ENCODE data around the gene G6PC3.
"Not testable (repeated sequence)": the region's sequence is repeated elsewhere in the genome, so short reads cannot be mapped to it uniquely, and the experiment has no call there.

The G6PC3 gene

DNA sequence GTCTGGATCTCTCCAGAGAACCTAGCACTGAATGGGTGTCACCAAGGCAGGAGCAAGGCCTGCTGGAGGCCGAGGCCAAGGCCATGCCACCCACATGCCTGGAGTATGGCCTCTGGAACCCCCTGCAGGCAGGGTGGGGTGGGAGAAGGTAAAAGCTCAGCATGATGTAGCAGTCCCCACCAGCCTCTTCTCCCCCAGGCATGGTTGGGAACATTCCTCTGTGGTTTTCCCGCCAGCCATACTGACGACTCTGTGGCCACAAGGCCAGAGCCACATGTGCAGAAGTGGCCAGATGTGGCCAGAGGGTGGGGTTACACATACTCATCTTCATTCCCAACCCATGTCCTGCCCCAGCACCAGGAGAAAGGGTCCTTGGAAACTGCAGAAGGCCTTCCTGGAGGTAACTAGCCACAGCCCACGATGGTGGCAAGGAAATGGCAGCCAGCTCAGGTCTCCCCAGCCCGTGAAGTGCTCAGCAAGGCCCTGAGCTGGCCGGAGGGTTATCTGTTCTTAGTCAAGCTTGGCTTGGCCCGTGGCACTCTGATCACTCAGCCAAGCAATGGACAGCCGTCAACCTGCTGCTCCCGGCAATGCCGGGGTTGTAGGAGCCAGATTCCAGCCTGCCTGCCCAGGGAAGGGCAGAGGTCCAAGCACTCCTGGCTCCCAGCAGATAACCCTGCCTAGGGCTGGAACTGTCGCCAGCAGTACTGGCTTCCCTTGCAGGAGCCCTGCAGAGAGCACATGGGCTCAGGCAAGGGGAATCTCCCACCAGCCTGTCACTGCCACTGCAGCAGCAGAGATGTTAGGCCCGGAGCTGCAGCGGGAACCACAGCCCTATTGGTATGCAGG is 26.8 kb downstream of the G6PC3 start:
- Histone ChIP-seq H3K4me3 (no peak overlapping the region), H3K27ac (peak overlapping the region in 20 of 21 experiments; percentile 55 to 93 (median 86))

DNA sequence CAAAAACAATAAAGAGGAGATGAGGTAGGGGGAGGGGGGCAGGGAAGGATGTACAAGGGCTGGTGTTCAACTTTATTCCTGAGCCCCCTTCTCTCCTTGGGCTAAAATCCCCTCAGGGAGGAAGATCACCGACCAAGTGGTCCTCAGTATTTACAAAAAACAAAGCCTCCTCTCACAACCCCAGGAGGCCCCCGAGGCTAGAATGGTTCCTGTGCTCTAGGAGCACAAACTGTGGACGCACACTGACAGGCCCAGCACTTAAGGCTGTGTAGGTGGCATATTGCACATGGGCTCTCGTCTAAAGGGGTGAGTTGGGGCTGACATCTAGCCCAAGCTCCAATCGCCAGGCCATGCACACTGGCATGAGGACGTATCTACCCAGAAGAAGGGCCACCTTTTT is 31.3 kb downstream of the G6PC3 start:
- H3K27ac ChIP-seq: peak overlapping the region in 2 of 21 experiments; percentile 10 to 67

DNA sequence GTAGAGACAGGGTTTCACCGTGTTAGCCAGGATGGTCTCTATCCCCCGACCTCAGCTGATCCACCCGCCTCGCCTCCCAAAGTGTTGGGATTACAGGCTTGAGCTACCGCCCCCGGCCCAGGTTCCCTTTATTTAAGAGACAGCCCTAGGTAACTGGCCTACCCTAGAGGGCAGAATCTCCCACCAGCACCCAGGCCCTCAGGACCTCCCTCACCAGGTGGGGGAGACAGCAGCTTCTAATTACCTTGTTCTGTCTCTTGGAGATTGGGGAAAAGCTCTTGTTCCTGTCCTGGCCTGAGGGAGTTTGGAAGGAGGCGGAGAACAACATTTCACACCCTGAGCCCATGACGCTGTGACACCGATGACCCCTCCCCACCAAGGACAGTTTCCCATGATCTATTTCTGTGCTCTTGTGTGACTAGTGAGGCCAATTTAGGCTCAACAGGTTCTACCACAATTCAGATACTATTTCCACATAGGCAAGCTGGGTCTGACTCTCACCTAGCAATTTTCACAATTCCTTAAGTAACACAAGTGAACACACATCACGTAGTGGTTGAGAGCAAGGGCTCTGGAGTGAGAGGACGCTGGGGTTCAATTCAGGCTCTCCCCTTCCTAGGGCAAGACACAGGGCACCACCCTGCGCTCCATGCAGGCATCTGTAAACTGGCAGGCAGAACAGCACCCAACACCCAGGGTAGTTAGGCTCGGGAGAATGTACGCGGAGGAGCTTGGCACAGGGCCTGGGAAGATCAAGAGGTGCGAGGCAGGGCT is 32.5 kb downstream of the G6PC3 start:
- Histone ChIP-seq H3K4me3 (no peak overlapping the region), H3K27ac (peak overlapping the region in 8 of 21 experiments; percentile 8 to 70 (median 50))

More for the DNA sequence above, 31.3 kb downstream of the G6PC3 start:
- H3K4me3 ChIP-seq: not testable (repeated sequence)

DNA sequence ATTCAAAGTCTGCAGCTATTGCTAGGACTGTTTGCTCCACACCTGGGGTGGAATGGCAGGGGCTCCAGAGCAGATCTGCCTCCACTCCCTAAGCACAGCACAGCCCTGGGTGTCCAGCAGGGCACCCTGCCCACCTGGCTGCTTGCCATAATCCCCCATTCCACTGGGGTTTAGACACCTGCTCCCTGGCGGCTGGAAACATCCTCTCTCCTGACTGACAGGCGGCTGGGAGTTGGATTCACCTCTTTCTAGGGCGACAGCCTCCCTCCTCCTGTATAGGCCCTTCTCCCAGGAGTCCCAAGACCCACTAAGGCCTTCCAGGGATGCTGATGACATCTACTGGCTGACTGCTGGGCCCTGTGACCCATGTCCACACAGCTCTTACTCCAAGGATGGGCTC is 34.9 kb downstream of the G6PC3 start:
- Histone ChIP-seq H3K27ac (peak overlapping the region in 1 of 21 experiments; percentile 6), H3K4me3 (no peak overlapping the region)

DNA sequence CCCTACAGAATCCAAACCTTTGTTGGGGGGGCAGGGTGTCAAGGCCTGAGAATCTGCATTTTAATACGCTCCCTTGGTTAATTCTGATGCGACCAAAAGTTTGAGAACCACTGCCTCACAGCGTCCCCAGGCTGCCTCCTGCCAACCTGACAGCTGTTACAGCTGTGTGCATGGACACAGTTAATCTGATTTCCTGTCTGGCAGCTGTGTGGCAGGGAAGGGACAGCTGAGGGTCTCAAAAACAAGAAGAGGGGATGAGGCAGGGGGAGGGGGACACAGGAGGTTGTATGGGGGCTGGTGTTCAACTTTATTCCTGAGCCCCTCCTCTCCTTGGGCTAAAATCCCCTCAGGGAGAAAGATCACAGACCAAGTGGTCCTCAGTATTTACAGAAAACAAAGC is 35.4 kb downstream of the G6PC3 start:
- H3K27ac ChIP-seq: no peak overlapping the region
- no peak overlapping the region for H3K4me3 ChIP-seq

DNA sequence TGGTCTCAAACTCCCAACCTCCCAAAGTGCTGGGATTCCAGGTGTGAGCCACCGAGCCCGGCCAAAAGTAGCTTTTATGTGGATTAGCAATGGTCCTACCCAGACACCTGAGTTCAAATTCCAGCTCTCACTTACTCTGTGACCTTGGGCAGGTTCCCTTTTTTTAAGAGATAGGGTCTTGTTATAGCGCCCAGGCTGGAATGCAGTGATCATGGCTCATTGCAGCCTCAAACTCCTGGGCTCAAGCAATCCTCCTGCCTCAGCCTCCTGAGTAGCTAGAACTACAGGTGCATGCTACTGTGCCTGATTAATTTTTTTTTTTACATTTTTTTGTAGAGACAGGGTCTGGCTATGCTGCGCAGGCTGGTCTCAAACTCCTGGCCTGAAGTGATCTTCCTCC is 36.3 kb downstream of the G6PC3 start:
- no peak overlapping the region for H3K4me3 ChIP-seq
- no peak overlapping the region for H3K27ac ChIP-seq

DNA sequence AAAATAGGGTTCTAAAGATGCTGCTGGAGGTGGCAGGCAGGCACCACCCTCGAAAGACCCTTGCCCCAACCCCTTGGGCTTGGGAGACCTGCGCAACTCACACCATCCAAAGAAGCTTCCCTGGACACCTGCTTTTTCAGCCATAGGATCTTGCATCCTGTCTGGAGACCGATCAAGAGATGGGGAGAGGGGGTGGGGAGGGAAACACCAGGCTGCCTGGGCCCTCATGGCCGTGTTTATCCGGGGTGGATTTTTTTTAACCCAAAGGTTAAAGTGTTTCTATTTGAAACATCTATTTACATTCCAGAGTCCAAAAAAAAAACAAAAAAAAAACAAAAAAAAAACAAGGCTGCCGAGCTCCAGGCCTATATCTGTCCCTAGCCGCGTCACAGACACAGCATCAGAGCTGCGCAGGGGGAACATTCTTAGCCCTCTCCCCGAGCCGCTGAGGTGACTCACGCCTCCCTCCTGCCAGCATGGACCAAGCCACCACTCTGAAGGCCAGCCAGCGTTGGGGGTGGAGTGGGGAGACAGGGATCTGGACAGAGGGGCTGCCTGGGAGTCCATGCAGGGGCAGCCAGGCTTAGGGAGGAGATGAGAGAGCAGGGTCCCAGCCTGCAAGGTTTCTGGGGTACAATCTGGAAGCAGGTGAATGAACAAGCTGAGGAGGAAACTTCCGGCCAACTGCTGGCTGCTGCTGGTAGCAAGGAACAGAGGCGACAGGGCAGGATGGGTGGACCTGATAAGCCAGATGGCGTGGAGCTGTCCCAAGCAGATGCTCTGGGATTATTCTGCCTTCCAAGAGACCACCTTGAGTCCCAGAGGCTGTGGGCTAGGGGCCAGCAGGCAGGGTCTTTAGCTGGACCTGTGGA is 38.1 kb downstream of the G6PC3 start:
- Histone ChIP-seq H3K27ac (peak overlapping the region in 19 of 21 experiments; percentile 1 to 88 (median 68)), H3K4me3 (peak overlapping the region in 3 of 7 experiments; percentile 24 to 38 (median 32))

DNA sequence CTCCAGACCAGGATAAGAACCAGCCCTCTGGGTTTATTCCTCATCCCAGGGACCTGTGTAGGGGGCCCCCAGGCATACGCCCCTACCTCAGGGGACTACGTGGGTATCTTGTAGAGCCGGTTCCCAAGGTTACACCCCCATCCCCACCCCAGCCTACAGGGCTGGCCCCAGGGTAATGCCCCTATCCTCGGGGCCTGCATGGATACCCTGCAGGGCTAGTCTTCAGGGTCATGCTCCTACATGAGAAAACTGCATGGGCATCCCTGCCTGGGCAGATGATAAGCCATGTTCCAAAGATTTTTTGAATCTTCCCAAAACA is 38.7 kb downstream of the G6PC3 start:
- Histone ChIP-seq H3K27ac (peak overlapping the region in 19 of 21 experiments; percentile 1 to 88 (median 68)), H3K4me3 (peak overlapping the region in 5 of 7 experiments; percentile 24 to 38 (median 33))

DNA sequence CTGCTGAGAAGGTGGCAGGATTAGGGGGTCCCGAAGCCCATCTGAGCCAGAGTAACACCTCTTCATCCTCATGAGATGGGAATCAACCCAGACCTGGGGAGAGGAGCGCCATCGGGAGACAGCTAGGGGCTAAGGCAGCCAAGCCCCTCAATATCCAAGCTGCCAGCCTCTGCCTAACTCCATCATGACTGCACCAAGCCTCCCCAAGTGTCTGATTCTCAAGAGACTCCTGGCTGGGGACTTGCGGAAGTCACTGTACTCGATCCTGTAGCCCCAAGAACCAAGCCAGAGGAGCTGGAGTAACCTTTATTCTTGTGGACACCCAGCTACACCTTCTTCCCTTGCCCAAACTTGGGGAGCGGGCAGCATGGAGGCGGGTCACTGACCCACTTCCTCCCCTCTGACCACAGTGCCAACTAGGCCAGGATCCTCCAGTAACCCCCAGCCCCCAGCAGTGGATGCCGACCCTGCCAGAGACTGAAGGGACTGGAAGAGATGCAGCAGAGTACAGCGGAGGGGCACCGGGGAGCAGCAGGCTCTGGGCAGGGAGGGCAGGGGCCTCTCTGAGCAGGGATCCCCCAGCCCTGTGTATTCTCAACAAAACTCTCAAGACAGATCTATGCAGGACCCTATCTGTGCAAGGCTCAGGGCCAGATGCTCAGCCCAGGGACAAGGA is 39.6 kb downstream of the G6PC3 start:
- H3K27ac ChIP-seq: peak overlapping the region in 19 of 21 experiments; percentile 39 to 88 (median 73)

DNA sequence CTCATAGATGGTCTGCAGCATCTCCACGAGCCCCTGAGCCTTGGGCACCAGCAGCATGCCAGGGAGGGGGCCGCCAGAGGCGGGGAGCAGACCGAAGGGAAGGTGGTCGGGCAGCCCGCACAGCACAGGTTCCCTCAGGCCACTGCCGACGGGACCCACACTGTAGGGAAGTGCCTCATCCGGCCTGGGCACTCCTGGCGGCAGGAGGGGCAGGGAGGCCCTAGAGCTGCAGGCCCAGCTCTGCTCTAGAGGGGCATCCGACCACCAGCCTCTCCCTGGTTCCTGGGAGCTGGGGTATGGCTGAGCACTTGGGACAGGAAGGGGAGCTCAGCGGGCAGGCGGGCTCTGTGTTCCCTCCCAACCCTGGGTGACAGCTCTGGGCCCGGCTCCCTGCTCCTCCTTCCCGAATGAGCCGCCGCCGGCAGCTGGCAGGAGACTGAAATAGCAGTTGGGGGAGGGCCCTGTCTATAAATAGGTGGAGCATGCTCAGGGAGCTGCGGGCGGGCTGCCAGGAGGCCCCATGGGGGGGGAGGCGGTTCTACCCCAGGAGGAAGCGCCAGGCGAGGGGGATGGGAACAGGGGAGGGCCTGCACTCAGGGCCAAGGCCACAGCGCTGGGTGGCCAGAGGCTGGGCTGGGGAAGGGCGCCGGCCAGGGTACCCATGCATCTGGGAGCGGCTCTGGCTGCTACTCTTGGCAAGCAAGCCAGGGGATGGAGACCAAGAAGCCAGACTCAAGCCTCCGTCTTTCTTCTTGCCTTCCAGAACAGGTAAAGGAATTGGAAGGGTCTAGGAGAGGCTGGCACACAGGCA is 40.5 kb downstream of the G6PC3 start:
- H3K27ac ChIP-seq: peak overlapping the region in 20 of 21 experiments; percentile 39 to 88 (median 72)
- H3K4me3 ChIP-seq: peak overlapping the region; percentile 24 to 38 (median 32)

More for the DNA sequence above, 39.6 kb downstream of the G6PC3 start:
- H3K4me3 ChIP-seq: peak overlapping the region; percentile 24 to 38 (median 32)

DNA sequence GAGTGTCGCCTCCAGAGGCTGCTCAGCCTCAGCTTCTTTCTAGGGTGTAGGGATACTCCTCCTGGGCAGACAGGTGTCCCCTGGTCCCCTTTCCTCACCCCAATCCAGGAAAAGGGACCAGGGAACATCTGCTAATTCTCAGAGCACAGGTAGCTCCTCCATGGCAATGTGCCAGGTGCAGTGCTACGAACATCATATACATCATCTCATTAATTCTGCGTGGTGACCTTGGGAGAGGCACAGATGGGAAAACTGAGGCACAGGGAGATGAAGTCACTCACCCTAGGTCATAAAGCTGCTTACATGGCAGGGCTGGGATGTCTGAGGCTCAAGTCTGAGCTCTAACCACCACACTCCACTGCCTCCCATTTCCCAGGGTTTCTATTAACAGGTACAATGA is 41.2 kb downstream of the G6PC3 start:
- Histone ChIP-seq H3K27ac (peak overlapping the region in 13 of 21 experiments; percentile 41 to 88 (median 68)), H3K4me3 (no peak overlapping the region)

DNA sequence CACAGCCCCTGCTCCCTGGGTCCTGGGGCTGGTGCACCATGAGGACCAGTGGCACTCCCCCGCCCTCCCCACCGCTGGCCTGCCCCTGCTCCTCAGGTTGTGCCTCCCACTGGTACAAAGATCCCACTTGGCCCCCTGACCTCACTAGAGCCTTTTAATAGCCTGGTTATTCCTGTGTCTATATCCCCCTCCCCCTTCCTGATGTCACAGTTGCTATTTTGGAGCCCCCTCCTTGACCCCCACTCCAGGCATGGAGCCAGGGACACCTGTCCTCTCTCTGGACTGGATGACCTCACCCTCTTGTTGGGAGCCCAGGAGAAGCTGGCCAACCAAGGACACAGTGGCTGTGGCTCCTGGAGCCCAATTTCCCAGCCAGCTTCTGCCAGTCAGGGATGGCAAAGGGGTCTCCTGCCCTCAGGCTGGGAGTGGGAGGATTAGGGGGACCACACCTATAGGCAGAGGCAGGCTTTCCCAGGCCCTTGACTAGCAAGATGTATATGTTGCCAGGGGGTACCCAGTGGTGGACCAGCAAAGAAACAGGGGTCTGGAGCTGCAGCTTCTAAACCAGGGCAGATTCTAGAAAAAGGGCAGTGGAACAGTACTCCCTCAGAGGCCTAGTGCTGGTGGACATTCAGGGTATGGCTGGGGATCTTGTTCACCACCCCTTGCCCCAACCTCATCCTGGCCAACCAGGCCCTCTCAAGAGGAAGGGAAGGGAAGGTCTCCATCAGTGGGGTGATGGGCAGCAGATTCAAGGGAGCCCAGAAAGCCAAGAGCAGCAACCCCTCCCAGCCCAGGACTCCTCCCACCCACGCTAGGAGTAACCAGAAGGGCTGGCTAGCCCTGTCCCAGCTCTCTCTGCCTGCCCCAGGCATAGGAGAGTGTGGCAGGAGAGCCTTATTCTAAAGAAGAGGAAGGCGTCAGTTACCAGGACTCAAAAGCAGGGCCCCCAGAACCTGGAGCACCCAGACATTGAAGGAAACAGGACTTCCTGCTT is 42.0 kb downstream of the G6PC3 start:
- H3K4me3 ChIP-seq: no peak overlapping the region

DNA sequence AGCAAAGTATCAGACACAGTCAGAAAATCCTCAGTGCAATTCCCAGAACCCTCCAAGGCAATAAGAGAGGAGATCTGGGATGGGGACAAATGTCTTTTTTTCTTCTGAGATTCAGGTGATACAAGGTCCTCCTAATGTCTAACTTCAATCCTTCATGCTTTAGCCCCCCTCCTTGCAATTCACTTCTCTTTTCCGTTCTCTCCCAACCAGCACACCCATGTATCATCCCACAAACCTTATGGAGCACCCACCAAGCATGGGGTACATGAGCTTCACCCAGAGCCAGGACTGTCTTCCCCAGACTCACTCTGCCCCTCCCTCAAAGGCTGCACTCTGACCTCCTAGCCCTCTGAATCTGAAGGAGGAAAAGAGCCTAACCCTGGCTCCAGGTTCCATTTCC is 42.8 kb downstream of the G6PC3 start:
- Histone ChIP-seq H3K27ac (peak overlapping the region in 13 of 21 experiments; percentile 0 to 86 (median 42)), H3K4me3 (no peak overlapping the region)

More for the DNA sequence above, 42.0 kb downstream of the G6PC3 start:
- peak overlapping the region in 16 of 21 experiments; percentile 0 to 88 (median 40) for H3K27ac ChIP-seq

DNA sequence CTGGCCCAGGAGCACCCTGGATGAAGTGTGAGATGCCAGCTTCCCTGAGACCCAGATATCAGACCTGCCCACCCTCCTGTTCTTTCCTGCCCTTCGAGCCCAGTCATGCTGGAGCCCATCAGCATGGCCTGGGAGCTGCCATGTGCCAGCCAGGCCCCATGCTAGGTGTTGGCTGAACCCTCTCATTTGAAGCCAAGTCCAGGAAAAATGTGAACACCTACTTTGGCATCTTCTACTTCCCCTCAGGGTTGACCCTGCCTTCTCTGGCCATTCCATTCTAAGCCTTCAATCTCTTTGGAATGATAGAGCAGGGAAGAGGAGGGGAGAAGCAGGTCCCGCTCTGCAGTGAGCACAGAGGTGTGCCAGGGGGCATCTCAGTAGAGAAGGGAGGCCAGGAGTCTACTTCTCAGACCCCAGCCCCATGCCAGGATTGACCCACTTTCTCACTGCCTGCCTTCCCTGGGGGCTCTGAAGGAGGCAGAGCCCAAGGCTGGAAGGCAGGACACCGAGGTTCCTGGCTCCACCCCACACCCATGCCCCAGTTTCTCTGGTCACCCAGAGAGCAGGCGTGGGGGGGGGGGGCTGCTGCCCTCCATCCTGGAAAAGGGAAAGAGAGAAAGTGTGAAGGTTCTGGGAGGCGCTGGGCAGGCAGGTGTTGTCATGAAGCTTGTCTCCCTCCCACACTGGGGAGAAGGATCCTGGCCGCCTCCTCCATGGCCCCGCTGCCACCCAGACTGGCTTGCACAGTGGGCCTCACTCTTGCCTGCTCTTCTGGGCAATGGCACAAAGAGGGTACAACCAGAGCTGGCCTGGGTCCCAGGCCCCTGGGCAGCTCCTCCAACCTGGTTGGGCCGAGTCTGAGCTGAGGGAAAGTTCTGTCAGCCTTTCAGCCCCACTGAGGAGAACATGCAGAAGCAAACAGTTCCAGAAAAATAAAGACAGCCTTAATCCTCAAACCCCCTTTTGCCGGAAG is 43.6 kb downstream of the G6PC3 start:
- H3K4me3 ChIP-seq: no peak overlapping the region
- H3K27ac ChIP-seq: peak overlapping the region in 11 of 21 experiments; percentile 0 to 86 (median 42)

DNA sequence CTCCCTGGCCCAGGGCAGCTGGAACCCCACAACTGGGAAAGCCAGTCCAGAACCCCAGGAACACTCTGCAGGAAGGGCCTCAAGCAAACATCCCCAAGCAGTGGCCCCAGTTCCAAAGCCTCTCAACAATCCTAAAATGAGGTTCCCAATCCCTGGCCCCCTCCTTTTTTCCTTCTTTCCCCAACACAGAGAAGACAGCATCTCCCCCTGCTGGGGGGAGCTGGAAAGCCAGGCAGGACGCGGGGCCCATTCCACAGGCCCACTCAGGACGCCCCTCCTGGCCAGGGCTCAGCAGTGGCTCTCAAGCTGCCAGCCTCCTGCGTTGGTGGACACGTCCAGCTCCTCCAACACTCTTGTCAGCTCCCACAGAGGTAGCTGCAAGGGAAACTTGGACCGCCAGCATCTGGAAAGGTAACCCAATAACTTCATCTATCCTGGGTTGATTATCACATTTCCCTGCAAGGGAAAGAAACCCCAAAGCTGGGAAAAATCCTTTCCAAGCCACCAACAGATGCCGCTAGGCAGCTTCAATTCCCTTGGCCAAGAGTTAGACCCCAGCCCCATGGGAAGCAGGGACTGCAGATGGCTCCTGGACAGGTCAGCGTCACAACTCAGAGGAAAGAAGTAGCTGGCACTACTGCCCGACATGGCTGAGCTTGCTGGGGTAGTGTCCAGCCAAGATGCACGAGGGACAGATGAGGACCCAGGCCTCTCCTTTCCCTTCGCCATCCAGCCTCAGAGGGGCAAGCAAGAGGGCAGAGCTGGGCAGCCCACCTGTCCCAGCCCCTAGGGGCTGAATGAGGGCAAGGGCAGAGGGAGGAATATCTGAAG is 45.3 kb downstream of the G6PC3 start:
- Histone ChIP-seq H3K4me3 (no peak overlapping the region), H3K27ac (peak overlapping the region in 2 of 21 experiments; percentile 14 to 26)

All from skin epidermis (tissue), 12 donors.